Stimulated activated CD8-positive, alpha-beta memory T cell treated with anti-CD3 and anti-CD28 coated beads, Interleukin-2, amount 100 ng/mL, for 1 hour (primary cell): ENCODE measurements around the gene GNPDA2.

Experiments
- DNase-seq, 2 donors: peaks; one replicate each; pipeline ENCODE4 v3.0.0-alpha.2; 2020; ENCODE audit warnings: low read depth in 2 of 2

The GNPDA2 gene

DNA sequence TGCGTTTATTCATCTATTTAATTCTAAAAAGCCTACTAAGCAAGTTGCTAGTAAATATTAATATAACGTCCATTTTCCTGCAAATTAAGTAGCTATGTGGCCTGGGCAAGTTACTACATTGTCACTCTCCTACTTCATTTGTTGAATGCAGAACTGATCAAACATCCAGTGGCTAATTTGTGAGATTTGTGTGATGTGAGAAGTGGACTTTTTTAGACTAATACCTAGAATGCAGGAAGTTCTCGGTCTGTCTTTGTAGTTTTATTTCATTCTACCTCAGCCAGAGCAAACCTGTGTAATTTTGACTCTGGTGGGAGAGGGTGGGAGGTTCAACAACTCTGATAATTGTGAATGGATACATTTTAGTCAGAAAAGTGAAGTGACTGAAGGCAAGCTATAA lies 47.3 kb downstream of the GNPDA2 start:
- no peak for DNase-seq

GRCh38 chr4:44678094-44679041 lies 48.0 kb downstream of the GNPDA2 start, which contains the start of gene GUF1:
Gene GUF1 (plus strand): TSS chr4:44678420. CDS start chr4:44678623, 203 bp downstream.
- peak; percentile 76 to 78 for DNase-seq

DNA sequence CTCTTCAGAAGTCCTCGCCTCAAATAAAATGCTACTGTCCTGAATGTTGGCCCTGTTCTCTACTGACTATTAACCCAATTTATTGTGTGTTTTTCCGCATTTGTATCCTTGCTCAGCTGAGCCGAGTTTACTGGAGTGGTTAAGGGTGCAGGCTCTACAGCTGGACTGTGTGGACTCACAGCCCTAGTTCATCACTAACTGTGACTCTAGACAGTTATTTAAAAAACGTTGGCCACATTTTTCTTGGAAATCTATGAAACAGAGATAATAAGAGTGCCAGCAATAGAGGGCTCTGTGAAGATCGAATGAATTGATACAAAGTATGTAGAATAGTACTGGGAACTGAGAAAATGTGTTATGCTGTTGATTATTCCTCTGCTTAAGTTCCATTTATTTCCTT lies 51.0 kb downstream of the GNPDA2 start:
- DNase-seq: no peak

DNA sequence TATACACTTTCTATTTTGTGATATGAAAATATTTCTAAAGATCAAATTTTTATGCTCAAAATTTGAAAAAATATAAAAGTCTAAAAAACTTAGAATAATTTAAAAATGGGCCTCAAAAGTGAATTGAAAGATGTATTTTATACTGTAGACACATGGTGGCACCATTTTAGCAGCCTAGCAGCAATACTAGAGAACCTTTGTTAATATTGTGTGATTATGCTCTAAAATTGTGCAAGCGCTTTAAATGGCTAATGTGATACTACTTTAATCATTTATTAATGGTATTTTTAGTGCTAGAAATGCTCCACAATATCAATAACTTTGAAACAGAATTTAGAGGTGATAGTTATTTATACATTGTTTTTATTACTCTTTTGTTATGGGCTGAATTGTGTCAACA lies 51.9 kb downstream of the GNPDA2 start:
- no peak for DNase-seq

GRCh38 chr4:44671636-44672035 lies 54.7 kb downstream of the GNPDA2 start:
- no peak for DNase-seq

DNA sequence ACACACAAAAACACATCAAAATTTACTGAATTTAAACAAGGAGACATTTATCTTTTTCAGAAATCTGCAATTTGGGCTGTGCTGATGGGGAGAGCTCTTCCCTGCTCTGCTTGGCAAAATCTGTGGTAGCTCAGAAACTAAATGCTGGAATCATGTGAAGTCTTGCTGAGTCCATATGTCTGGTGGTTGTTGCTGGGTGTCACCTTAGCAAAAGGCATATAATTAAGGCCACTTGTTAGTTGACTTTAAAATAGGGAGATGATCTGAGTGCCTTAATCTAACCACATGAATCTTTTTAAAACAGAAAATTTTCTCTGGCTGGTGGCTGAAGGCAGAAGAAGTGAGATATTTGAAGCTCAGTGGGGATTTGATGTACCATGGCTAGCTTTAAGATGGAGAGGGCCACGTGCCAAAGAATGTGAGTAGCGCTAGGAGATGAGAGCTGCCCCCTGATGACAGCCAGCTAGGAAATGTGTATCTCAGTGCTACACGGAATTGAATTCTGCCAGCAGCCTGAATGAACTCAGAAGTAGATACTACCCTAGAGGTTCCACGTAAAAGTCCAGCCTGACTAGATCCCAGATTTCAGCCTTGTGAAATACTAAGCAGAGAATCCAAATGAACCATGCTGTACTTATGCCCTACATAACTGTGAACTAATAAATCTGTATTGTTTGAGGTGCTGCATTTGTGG lies 55.7 kb downstream of the GNPDA2 start:
- no peak for DNase-seq

DNA sequence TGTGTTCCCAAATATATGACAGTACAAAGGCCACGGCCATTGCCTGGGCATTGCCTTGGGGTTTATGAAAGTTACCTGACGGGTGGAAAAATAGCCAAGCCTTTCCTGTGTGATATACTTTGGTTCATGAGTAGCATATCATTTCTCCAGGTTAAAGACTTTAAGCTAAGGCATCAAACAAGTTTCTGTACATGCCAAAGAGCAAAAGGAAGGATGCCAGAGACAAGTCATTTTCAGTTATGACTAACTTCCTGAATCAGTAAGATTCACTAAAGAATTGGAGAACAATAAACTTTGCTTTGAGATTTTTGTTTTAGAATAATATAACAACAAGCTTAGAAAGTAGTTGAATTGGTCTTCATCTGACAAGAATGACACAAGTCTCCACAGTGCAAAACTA lies 57.8 kb downstream of the GNPDA2 start:
- no peak for DNase-seq

GRCh38 chr4:44663539-44664263 lies 62.7 kb downstream of the GNPDA2 start:
- no peak for DNase-seq

DNA sequence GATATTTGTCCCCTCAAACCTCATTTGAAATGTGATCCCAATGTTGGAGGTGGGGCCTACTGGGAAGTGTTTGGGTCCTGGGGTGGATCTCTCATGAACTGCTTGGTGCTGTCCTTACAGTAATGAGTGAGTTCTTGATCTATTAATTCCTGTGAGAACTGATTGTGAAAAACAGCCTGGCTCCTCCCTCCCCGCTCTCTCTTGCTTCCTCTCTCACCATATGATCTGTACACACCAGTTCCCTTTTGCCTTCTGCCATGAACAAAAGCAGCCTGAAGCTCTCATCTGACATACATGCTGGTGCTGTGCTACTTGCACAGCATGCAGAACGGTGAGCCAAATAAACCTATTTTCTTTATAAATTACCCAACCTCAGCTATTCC lies 63.7 kb downstream of the GNPDA2 start:
- no peak for DNase-seq

DNA sequence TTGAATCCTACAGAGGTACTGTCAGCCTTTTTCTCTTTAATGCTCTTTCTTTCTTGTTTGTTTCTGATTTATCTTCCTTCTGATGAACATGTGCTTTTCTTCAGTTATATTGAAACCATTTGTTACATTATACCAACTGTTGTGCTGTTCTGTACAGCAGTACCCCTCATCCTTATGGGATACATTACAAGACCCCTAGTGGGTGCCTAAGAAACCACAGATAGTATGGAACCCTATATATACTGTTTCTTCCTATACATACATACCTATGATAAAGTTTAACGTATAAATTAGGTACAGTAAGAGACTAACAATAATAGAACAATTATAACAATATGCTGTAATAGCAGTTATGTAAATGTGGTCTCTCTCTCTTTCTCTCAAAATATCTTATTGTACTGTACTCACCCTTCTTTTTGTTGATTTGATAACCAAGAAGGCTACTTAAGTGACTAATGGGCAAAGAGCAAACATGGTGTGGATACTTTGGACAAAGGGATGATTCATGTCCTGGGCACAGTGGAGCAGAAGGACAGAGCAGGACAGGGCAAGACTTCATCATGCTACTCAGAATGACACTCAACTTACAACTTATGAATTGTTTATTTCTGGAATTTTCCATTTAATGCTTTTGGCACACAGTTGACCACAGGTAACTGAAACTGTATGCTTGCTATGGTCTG lies 64.3 kb downstream of the GNPDA2 start:
- no peak for DNase-seq

- DNase-seq: no peak
Observed at GRCh38 chr4:44660396-44660795, 66.0 kb downstream of the GNPDA2 start.

GRCh38 chr4:44652002-44652401 lies 74.4 kb downstream of the GNPDA2 start:
- no peak for DNase-seq
